Measurements from ENCODE around the gene NCK2. TPM values are rescaled to one million over a fixed set of nuclear protein-coding genes. Genes with fewer than 3 reads are reported as not detected.

NCK2 gene
- total RNA-seq, 1 donor from 2014 or later = 45.9 TPM

DNA sequence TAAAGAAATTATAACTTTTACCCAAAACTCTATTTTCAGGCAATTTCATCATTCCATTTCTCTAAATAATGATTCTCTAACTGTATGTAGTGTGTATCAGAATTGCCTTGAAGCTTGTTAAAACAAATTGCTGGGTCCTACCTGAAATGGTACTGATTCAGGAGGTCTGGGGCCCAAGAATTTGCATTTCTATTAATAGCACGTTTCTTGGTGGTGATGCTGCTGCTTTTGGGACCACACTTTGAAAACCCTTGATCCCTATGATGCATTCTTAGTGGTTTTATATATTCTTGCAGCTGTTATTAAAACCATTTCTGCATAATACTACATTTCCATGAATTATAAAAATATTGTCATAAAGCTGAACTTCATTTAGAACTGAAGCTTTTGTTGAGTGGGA, 140.7 kb downstream of the NCK2 start:
- no peak for DNase-seq (ENCODE audit: extremely low spot score in 2 of 2)
- Histone ChIP-seq H3K9me3 (no peaks in the 10 kb centered on the region), H3K27me3 (no peaks in the 10 kb centered on the region), H3K27ac (no peak overlapping the region), H3K4me3 (no peak overlapping the region), H3K4me1 (peaks cover 41% of the 10 kb centered on the region), H3K36me3 (peaks cover 0 to 12% of the 10 kb centered on the region in 2 donors)
- intact Hi-C loops (cut with DNase I) = no loop called here
- TF ChIP-seq POLR2AphosphoS5 (IDR thresholded peaks at IDR 0.05; ENCODE audit: insufficient read depth in 1 of 2, low read depth in 1 of 2) = no peak
- TF ChIP-seq, protein P1, sequence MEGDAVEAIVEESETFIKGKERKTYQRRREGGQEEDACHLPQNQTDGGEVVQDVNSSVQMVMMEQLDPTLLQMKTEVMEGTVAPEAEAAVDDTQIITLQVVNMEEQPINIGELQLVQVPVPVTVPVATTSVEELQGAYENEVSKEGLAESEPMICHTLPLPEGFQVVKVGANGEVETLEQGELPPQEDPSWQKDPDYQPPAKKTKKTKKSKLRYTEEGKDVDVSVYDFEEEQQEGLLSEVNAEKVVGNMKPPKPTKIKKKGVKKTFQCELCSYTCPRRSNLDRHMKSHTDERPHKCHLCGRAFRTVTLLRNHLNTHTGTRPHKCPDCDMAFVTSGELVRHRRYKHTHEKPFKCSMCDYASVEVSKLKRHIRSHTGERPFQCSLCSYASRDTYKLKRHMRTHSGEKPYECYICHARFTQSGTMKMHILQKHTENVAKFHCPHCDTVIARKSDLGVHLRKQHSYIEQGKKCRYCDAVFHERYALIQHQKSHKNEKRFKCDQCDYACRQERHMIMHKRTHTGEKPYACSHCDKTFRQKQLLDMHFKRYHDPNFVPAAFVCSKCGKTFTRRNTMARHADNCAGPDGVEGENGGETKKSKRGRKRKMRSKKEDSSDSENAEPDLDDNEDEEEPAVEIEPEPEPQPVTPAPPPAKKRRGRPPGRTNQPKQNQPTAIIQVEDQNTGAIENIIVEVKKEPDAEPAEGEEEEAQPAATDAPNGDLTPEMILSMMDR (IDR thresholded peaks at IDR 0.05) = no peak
- TF ChIP-seq POLR2A (IDR thresholded peaks at IDR 0.05) = no peak

GRCh38 chr2:105886029-105886454, 141.3 kb downstream of the NCK2 start:
- intact Hi-C loops (cut with DNase I) = no loop called here
- H3K4me3 ChIP-seq = no peak overlapping the region
- DNase-seq (ENCODE audit: extremely low spot score in 2 of 2) = no peak
- TF ChIP-seq POLR2A (IDR thresholded peaks at IDR 0.05) (no peak), POLR2AphosphoS5 (IDR thresholded peaks at IDR 0.05; ENCODE audit: insufficient read depth in 1 of 2, low read depth in 1 of 2) (no peak)
- TF ChIP-seq, protein P1 (IDR thresholded peaks at IDR 0.05) = no peak
- H3K27me3 ChIP-seq = no peaks in the 10 kb centered on the region
- H3K9me3 ChIP-seq = no peaks in the 10 kb centered on the region
- no peak overlapping the region for H3K27ac ChIP-seq
- peaks cover 0 to 12% of the 10 kb centered on the region in 2 donors for H3K36me3 ChIP-seq
- H3K4me1 ChIP-seq = peaks cover 41% of the 10 kb centered on the region

- H3K4me1 ChIP-seq = peaks cover 41% of the 10 kb centered on the region
- no peak overlapping the region for H3K27ac ChIP-seq
- intact Hi-C loops (cut with DNase I) = no loop called here
- peaks cover 0 to 6% of the 10 kb centered on the region in 2 donors for H3K36me3 ChIP-seq
- no peaks in the 10 kb centered on the region for H3K9me3 ChIP-seq
- no peaks in the 10 kb centered on the region for H3K27me3 ChIP-seq
- H3K4me3 ChIP-seq = no peak overlapping the region
- no peak for TF ChIP-seq POLR2A (IDR thresholded peaks at IDR 0.05)
- TF ChIP-seq, protein P1 (IDR thresholded peaks at IDR 0.05) = no peak
- TF ChIP-seq POLR2AphosphoS5 (IDR thresholded peaks at IDR 0.05; ENCODE audit: insufficient read depth in 1 of 2, low read depth in 1 of 2) = no peak
- DNase-seq (ENCODE audit: extremely low spot score in 2 of 2) = no peak
Measured at GRCh38 chr2:105886687-105887086, 142.0 kb downstream of the NCK2 start.

GRCh38 chr2:105887256-105887655, 142.5 kb downstream of the NCK2 start:
- TF ChIP-seq POLR2AphosphoS5 (IDR thresholded peaks at IDR 0.05; ENCODE audit: insufficient read depth in 1 of 2, low read depth in 1 of 2) = no peak
- TF ChIP-seq, protein P1 (IDR thresholded peaks at IDR 0.05) = no peak
- no peak for TF ChIP-seq POLR2A (IDR thresholded peaks at IDR 0.05)
- Histone ChIP-seq H3K9me3 (no peaks in the 10 kb centered on the region), H3K36me3 (no peaks in the 10 kb centered on the region), H3K4me1 (peaks cover 41% of the 10 kb centered on the region), H3K27me3 (no peaks in the 10 kb centered on the region), H3K27ac (no peak overlapping the region), H3K4me3 (no peak overlapping the region)
- intact Hi-C loops (cut with DNase I) = no loop called here
- no peak for DNase-seq (ENCODE audit: extremely low spot score in 2 of 2)

- no peaks in the 10 kb centered on the region for H3K27me3 ChIP-seq
- H3K9me3 ChIP-seq = no peaks in the 10 kb centered on the region
- H3K4me3 ChIP-seq = no peak overlapping the region
- peaks cover 0 to 8% of the 10 kb centered on the region in 2 donors for H3K36me3 ChIP-seq
- no peak for TF ChIP-seq POLR2AphosphoS5 (IDR thresholded peaks at IDR 0.05; ENCODE audit: insufficient read depth in 1 of 2, low read depth in 1 of 2)
- TF ChIP-seq, protein P1 (IDR thresholded peaks at IDR 0.05) = no peak
- no peak for TF ChIP-seq POLR2A (IDR thresholded peaks at IDR 0.05)
- H3K4me1 ChIP-seq = peaks cover 40% of the 10 kb centered on the region
- no peak for DNase-seq (ENCODE audit: extremely low spot score in 2 of 2)
- intact Hi-C loops (cut with DNase I) = no loop called here
- H3K27ac ChIP-seq = no peak overlapping the region
Measured at GRCh38 chr2:105888625-105889024, 143.9 kb downstream of the NCK2 start.

Data from vagina (tissue), 2 donors.